Heart right ventricle (tissue), 16 donors: ENCODE results near the gene SAP30BP. TPM values are rescaled to one million over a fixed set of nuclear protein-coding genes. Genes with fewer than 3 reads are reported as not detected.

Experiments
- ATAC-seq, 8 donors: fragments of 200-7000 bp; cut with Tn5 transposase; one replicate each; pipeline ENCODE4 v1.9.1; 2020; ENCODE audit warnings: mild to moderate bottlenecking in 8 of 8, moderate library complexity in 8 of 8, moderate number of reproducible peaks in 1 of 8
- DNase-seq, 2 donors: peaks; one replicate each; pipeline ENCODE4 v3.0.0-alpha.2; 2020
- H3K27ac ChIP-seq, 10 donors: fragments of 200-600 bp; sonication (generic) in 2 of 10; one replicate each; pipeline versions ENCODE4 v1.5.0 to v1.8.0; 2020 to 2022; ENCODE audit warnings: mild to moderate bottlenecking in 3 of 10
- H3K27me3 ChIP-seq, 7 donors: fragments of 200-600 bp; one replicate each; pipeline ENCODE4 v1.8.0; 2021 to 2022; ENCODE audit warnings: mild to moderate bottlenecking in 2 of 7
- H3K36me3 ChIP-seq, 9 donors: fragments of 200-600 bp; sonication (generic) in 1 of 9; one replicate each; pipeline versions ENCODE4 v1.5.0 to v1.8.0; 2020 to 2022; ENCODE audit warnings: mild to moderate bottlenecking in 2 of 9
- H3K4me1 ChIP-seq, 9 donors: fragments of 200-600 bp; sonication (generic) in 1 of 9; one replicate each; pipeline versions ENCODE4 v1.5.0 to v1.8.0; 2020 to 2022; ENCODE audit warnings: mild to moderate bottlenecking in 4 of 9
- H3K4me3 ChIP-seq, 10 donors: fragments of 200-600 bp; sonication (generic) in 2 of 10; one replicate each; pipeline versions ENCODE4 v1.5.0 to v1.8.0; 2020 to 2022; ENCODE audit warnings: mild to moderate bottlenecking in 7 of 10, moderate library complexity in 2 of 10
- H3K9me3 ChIP-seq, 11 donors: fragments of 200-600 bp in 10 of 11; sonication (generic) in 2 of 11; one replicate each; pipeline versions ENCODE4 v1.5.0 to v1.8.0; 2013 to 2022; ENCODE audit warnings: mild to moderate bottlenecking in 2 of 11, control low read depth in 1 of 11, moderate library complexity in 1 of 11
- CTCF ChIP-seq, 9 donors: fragments of 200-600 bp; sonication (generic) in 2 of 9; IDR thresholded peaks; one replicate each; pipeline versions ENCODE4 v1.5.0 to v1.8.0; 2021 to 2022; ENCODE audit warnings: antibody characterized with exemption in 9 of 9, mild to moderate bottlenecking in 5 of 9, moderate library complexity in 1 of 9
- WGBS, 2 donors: extraction: QIAGEN DNeasy Blood & Tissue Kit; methylation state at CpG; one replicate each; pipeline ENCODE4 v1.1.7; 2013; ENCODE audit warnings: inconsistent platforms in 1 of 2; 5-methylcytosine and 5-hydroxymethylcytosine counted together
- intact Hi-C, 10 donors: fragments of 100-400 bp; cut with DNase I; formaldehyde crosslinking; loops; one replicate each; pipeline versions ENCODE4 v1.11.1 to v1.14.2; 2022
- polyA plus RNA-seq, 2 donors: library from polyadenylated mRNA; stranded (reverse); fragments of 200-250 nt; gene quantifications; one replicate each; pipeline ENCODE4 v1.2.3, GENCODE V29; 2013
- total RNA-seq, 10 donors: library from RNA; stranded (reverse); fragmentation: NEBNext Ultra II Directional in 3 of 10; extraction: Animal tissue kit (Norgen Biotek cat#: 25700) in 3 of 10; gene quantifications; one replicate each; pipeline versions ENCODE4 v1.2.1 to v1.2.4, GENCODE V29; 2021 to 2023
- donor health status: Arrhythmogenic right ventricular cardiomyopathy.
- donor health status: ischemic (EF 13 %, LVEDD 7.1; RV severe dilation, severe dysfunction).
- donor health status: healthy with polysubstance abuse.
- donor health status: DM: no; HTN: yes; CAD: no.
- donor health status: DM: no; HTN: no; CAD: no.
- donor health status: ischemic (EF 25% LVEDD 6.9; RV normal size, moderate dysfunction).
- donor health status: ischemic (EF 25% LVEDD 5.7; RV mildly dilated, moderate dysfunction).
- donor health status: healthy.
- donor health status: DM: yes; HTN: yes; CAD: no.
- donor health status: Ischemic cardiomyopathy.
- donor health status: ischemic (EF 35%, LVEDD 5.7; RV mildly dilated, moderate dysfunction).
- donor health status: nonischemic (EF 11% LVEDD 7.7; RV severe dilation, severe dysfunction).
- donor health status: DM: yes; HTN: yes; CAD: no.
- donor health status: PGD.
- donor health status: ischemic (EF 29% LVEDD 5.4; RV normal size, mild dysfunction).
- donor health status: nonischemic (EF 23%, LVEDD 6.1; RV moderate dilation, normal function).

Gene SAP30BP
- total and polyA plus RNA-seq, 12 donors, result 41.7 to 115 (median 56.0) TPM

GRCh38 chr17:75688209-75688825, 21.2 kb downstream of the SAP30BP start:
- Histone ChIP-seq H3K27ac (peak overlapping the region in 9 of 10 donors; percentile 54 to 86 (median 73)), H3K4me1 (peaks cover 30 to 97% (median 83%) of the 10 kb centered on the region in 9 donors), H3K9me3 (no peaks in the 10 kb centered on the region), H3K36me3 (peaks cover 0 to 33% (median 4%) of the 10 kb centered on the region in 9 donors), H3K27me3 (no peaks in the 10 kb centered on the region), H3K4me3 (no peak overlapping the region)
- intact Hi-C loops, result loop anchor here in 1 of 10 donors (5.0 kb wide), 1 partner anchor 34 kb away; the partner anchor contains the start of gene ITGB4
- DNase-seq (no peak), ATAC-seq (peak in 5 of 8 donors; percentile 18 to 29 (median 26))
- no peak for TF ChIP-seq CTCF (IDR thresholded peaks at IDR 0.05)
- 58 to 61% methylated on average over 11 of the region's 11 CpGs for WGBS, 2 donors

GRCh38 chr17:75689441-75689873, 22.3 kb downstream of the SAP30BP start:
- H3K36me3 ChIP-seq, result peaks cover 0 to 45% (median 4%) of the 10 kb centered on the region in 9 donors
- H3K27me3 ChIP-seq, result no peaks in the 10 kb centered on the region
- peak overlapping the region in 8 of 10 donors; percentile 32 to 86 (median 74) for H3K27ac ChIP-seq
- no peak for DNase-seq
- H3K4me3 ChIP-seq, result no peak overlapping the region
- intact Hi-C loops, result loop anchor here in 1 of 10 donors (5.0 kb wide), 1 partner anchor 33 kb away; the partner anchor contains the start of gene ITGB4
- 77 to 81% methylated on average over 6 of the region's 6 CpGs for WGBS, 2 donors
- H3K9me3 ChIP-seq, result no peaks in the 10 kb centered on the region
- TF ChIP-seq CTCF (IDR thresholded peaks at IDR 0.05), result no peak
- peaks cover 27 to 97% (median 82%) of the 10 kb centered on the region in 9 donors for H3K4me1 ChIP-seq
- no peak for ATAC-seq

GRCh38 chr17:75691371-75691791, 24.2 kb downstream of the SAP30BP start:
- Histone ChIP-seq H3K4me3 (no peak overlapping the region), H3K9me3 (no peaks in the 10 kb centered on the region), H3K27ac (peak overlapping the region in 3 of 10 donors; percentile 26 to 46 (median 27)), H3K27me3 (no peaks in the 10 kb centered on the region), H3K4me1 (peaks cover 18 to 97% (median 74%) of the 10 kb centered on the region in 9 donors), H3K36me3 (peaks cover 0 to 61% (median 4%) of the 10 kb centered on the region in 9 donors)
- ATAC-seq, result no peak
- WGBS, 2 donors, result 86 to 87% methylated on average over 5 of the region's 5 CpGs
- TF ChIP-seq CTCF (IDR thresholded peaks at IDR 0.05), result no peak
- no peak for DNase-seq
- intact Hi-C loops, result loop anchor here in 2 of 10 donors (5.0 to 10.0 kb wide), 2 partner anchors 41 to 57 kb away; partner anchors contain the start of gene SMIM5 (in 1 of the 2)

GRCh38 chr17:75691801-75692626, 24.9 kb downstream of the SAP30BP start:
- Histone ChIP-seq H3K36me3 (peaks cover 0 to 64% (median 4%) of the 10 kb centered on the region in 9 donors), H3K27ac (peak overlapping the region in 5 of 10 donors; percentile 30 to 92 (median 83)), H3K9me3 (no peaks in the 10 kb centered on the region), H3K4me3 (no peak overlapping the region), H3K27me3 (no peaks in the 10 kb centered on the region), H3K4me1 (peaks cover 18 to 97% (median 72%) of the 10 kb centered on the region in 9 donors)
- WGBS, 2 donors, result 86 to 88% methylated on average over 14 of the region's 14 CpGs
- intact Hi-C loops, result loop anchor here in 2 of 10 donors (5.0 to 10.0 kb wide), 2 partner anchors 40 to 57 kb away; partner anchors contain the start of gene SMIM5 (in 1 of the 2)
- no peak for TF ChIP-seq CTCF (IDR thresholded peaks at IDR 0.05)
- DNase-seq (no peak), ATAC-seq (no peak)
